Neural cell (in vitro differentiated cells): ENCODE data around the gene MLPH. TPM values are rescaled to one million over a fixed set of nuclear protein-coding genes. Genes with fewer than 3 reads are reported as not detected.
"Not testable (repeated sequence)": the region's sequence is repeated elsewhere in the genome, so short reads cannot be mapped to it uniquely, and the experiment has no call there.

ENCODE experiments used
- H2AFZ ChIP-seq: fragments of 200-600, 300-800 bp; sonication (generic), shearing (Covaris generic); 2 replicates; pipeline ENCODE4 v1.6.0; 2014; ENCODE audit warnings: low read depth, mild to moderate bottlenecking, antibody characterized with exemption, low read length, moderate library complexity
- H3F3A ChIP-seq: fragments of 200-600 bp; shearing (Covaris generic); 2 replicates; pipeline ENCODE4 v1.6.1; 2016; ENCODE audit warnings: mild to moderate bottlenecking, moderate library complexity, mixed read lengths, antibody characterized with exemption, low read length; ENCODE audit not compliant: insufficient read depth, poor library complexity, severe bottlenecking
- H3K27ac ChIP-seq: fragments of 200-600, 300-800 bp; sonication (generic), shearing (Covaris generic); 2 replicates; pipeline ENCODE4 v1.5.1; 2014; ENCODE audit warnings: mild to moderate bottlenecking, low read length, moderate library complexity
- H3K27me3 ChIP-seq: fragments of 300-800, 200-600 bp; sonication (generic), shearing (Covaris generic); 2 replicates; pipeline ENCODE4 v1.6.0; 2014; ENCODE audit warnings: mild to moderate bottlenecking, low read depth, low read length, moderate library complexity; ENCODE audit not compliant: insufficient read depth
- H3K36me3 ChIP-seq: fragments of 300-800, 200-600 bp; sonication (generic), shearing (Covaris generic); 2 replicates; pipeline ENCODE4 v1.5.1; 2014; ENCODE audit warnings: mild to moderate bottlenecking, antibody characterized with exemption, low read length, moderate library complexity; ENCODE audit not compliant: insufficient read depth
- H3K4me2 ChIP-seq: fragments of 300-800, 200-600 bp; sonication (generic), shearing (Covaris generic); 2 replicates; pipeline ENCODE4 v1.6.0; 2014; ENCODE audit warnings: mild to moderate bottlenecking, low read length
- H3K4me3 ChIP-seq: fragments of 300-800, 200-600 bp; sonication (generic), shearing (Covaris generic); 2 replicates; pipeline ENCODE4 v1.5.1; 2014; ENCODE audit warnings: mild to moderate bottlenecking, low read length, moderate library complexity
- H3K79me2 ChIP-seq: fragments of 200-600 bp; shearing (Covaris generic); replicated peaks from 2 replicates; pipeline ENCODE4 v1.6.0; 2014; ENCODE audit warnings: mild to moderate bottlenecking, low read length, moderate library complexity; ENCODE audit not compliant: insufficient read depth
- H3K9ac ChIP-seq: fragments of 300-800, 200-600 bp; sonication (generic), shearing (Covaris generic); 2 replicates; pipeline ENCODE4 v1.6.1; 2016; ENCODE audit warnings: mild to moderate bottlenecking, low read length, mixed read lengths
- H3K9me2 ChIP-seq: fragments of 200-600 bp; shearing (Covaris generic); 2 replicates; pipeline ENCODE4 v1.6.1; 2016; ENCODE audit warnings: mild to moderate bottlenecking, low read length, mixed read lengths; ENCODE audit not compliant: insufficient read depth
- H3K9me3 ChIP-seq: fragments of 200-600, 300-800 bp; sonication (generic), shearing (Covaris generic); 2 replicates; pipeline ENCODE4 v1.6.1; 2016; ENCODE audit warnings: mild to moderate bottlenecking, mixed run types, low read length, moderate library complexity, mixed read lengths
- H4K20me1 ChIP-seq: fragments of 200-600 bp; shearing (Covaris generic); 2 replicates; pipeline ENCODE4 v1.6.1; 2016; ENCODE audit warnings: mild to moderate bottlenecking, mixed run types; ENCODE audit not compliant: insufficient read depth
- EP300 ChIP-seq: fragments of 450-650 bp; conservative IDR thresholded peaks from 2 replicates; pipeline ENCODE4 v1.6.1; 2014; ENCODE audit warnings: antibody characterized with exemption, mild to moderate bottlenecking, moderate library complexity; ENCODE audit not compliant: poor library complexity, severe bottlenecking
- EZH2 ChIP-seq: fragments of 200-600, 300-800 bp; shearing (Covaris generic), sonication (generic); IDR thresholded peaks from 2 replicates; pipeline ENCODE4 v1.6.1; 2014; ENCODE audit warnings: antibody characterized with exemption, low read length, borderline replicate concordance, mild to moderate bottlenecking; ENCODE audit not compliant: insufficient read depth, poor library complexity, severe bottlenecking
- MXI1 ChIP-seq: fragments of 450-650 bp; conservative IDR thresholded peaks from 2 replicates; pipeline ENCODE4 v1.6.1; 2014; ENCODE audit warnings: antibody characterized with exemption, mild to moderate bottlenecking; ENCODE audit not compliant: poor library complexity, severe bottlenecking
- POLR2AphosphoS5 ChIP-seq: IDR thresholded peaks from 2 replicates; pipeline ENCODE4 v1.6.1; 2012
- RAD21 ChIP-seq: fragments of 450-650 bp; conservative IDR thresholded peaks from 2 replicates; pipeline ENCODE4 v1.6.1; 2014; ENCODE audit warnings: antibody characterized with exemption, mild to moderate bottlenecking, moderate library complexity
- REST ChIP-seq: IDR thresholded peaks from 2 replicates; pipeline ENCODE4 v1.6.1; 2012; ENCODE audit warnings: borderline replicate concordance
- SMC3 ChIP-seq: fragments of 450-650 bp; conservative IDR thresholded peaks from 2 replicates; pipeline ENCODE4 v1.6.1; 2014; ENCODE audit warnings: antibody characterized with exemption, mild to moderate bottlenecking, moderate library complexity; ENCODE audit not compliant: poor library complexity
- TAF1 ChIP-seq: IDR thresholded peaks from 2 replicates; pipeline ENCODE4 v1.6.1; 2012; ENCODE audit warnings: low read depth
- polyA plus RNA-seq: library from polyadenylated mRNA; depleted of rRNA; stranded (reverse); fragments of >200 nt; gene quantifications from 2 replicates; pipeline ENCODE4 v1.2.3, GENCODE V29; 2014

The MLPH gene
- polyA plus RNA-seq, 1 donor from 2014 or later = not detected

GRCh38 chr2:237466211-237466610, 20.8 kb upstream of the MLPH start:
- Histone ChIP-seq H3K9ac (no peak overlapping the region), H3K9me3 (no peaks in the 10 kb centered on the region), H3K36me3 (no peaks in the 10 kb centered on the region), H4K20me1 (no peaks in the 10 kb centered on the region), H3K4me2 (no peak overlapping the region), H3K9me2 (no peaks in the 10 kb centered on the region), H3K4me3 (no peak overlapping the region), H3K27me3 (no peaks in the 10 kb centered on the region), H2AFZ (no peak overlapping the region), H3F3A (no peaks in the 10 kb centered on the region), H3K79me2 (no peaks in the 10 kb centered on the region), H3K27ac (no peak overlapping the region)
- TF ChIP-seq MXI1 (no peak), REST (no peak), EZH2 (no peak), POLR2AphosphoS5 (no peak), SMC3 (no peak), EP300 (no peak), TAF1 (no peak)

GRCh38 chr2:237467447-237468179, 19.4 kb upstream of the MLPH start:
- no peak overlapping the region for H2AFZ ChIP-seq
- no peaks in the 10 kb centered on the region for H4K20me1 ChIP-seq
- no peaks in the 10 kb centered on the region for H3K36me3 ChIP-seq
- H3K27me3 ChIP-seq = no peaks in the 10 kb centered on the region
- no peak overlapping the region for H3K27ac ChIP-seq
- H3K9me3 ChIP-seq = no peaks in the 10 kb centered on the region
- no peaks in the 10 kb centered on the region for H3K79me2 ChIP-seq
- no peak for TF ChIP-seq TAF1
- TF ChIP-seq POLR2AphosphoS5 = no peak
- TF ChIP-seq RAD21 = no peak
- TF ChIP-seq EP300 = no peak
- H3K9me2 ChIP-seq = no peaks in the 10 kb centered on the region
- no peaks in the 10 kb centered on the region for H3F3A ChIP-seq
- H3K4me3 ChIP-seq = no peak overlapping the region
- no peak overlapping the region for H3K9ac ChIP-seq
- H3K4me2 ChIP-seq = no peak overlapping the region

GRCh38 chr2:237469410-237469809, 17.6 kb upstream of the MLPH start:
- H3K9me3 ChIP-seq, H3K4me3 ChIP-seq, H2AFZ ChIP-seq, H3F3A ChIP-seq, H3K9me2 ChIP-seq, H3K4me2 ChIP-seq, H3K9ac ChIP-seq, H3K36me3 ChIP-seq, H3K27ac ChIP-seq, H4K20me1 ChIP-seq, H3K27me3 ChIP-seq, H3K79me2 ChIP-seq: not testable (repeated sequence)
